Placental pericyte (primary cell): ENCODE measurements around the gene DSG3. TPM values are rescaled to one million over a fixed set of nuclear protein-coding genes. Genes with fewer than 3 reads are reported as not detected.

Experiments used
- total RNA-seq: library from RNA; depleted of rRNA; stranded (reverse); fragments of >200 nt; gene quantifications from 2 replicates; pipeline ENCODE4 v1.2.3, GENCODE V29; 2012

The DSG3 gene
- total RNA-seq = under 0.01 TPM in 2 replicates

GRCh38 chr18:31447530-31448191, at the start of gene DSG3:
Gene DSG3, plus strand, starts transcription at chr18:31447741. Its CDS starts 137 bp downstream, at chr18:31447878.

GRCh38 chr18:31497836-31498573, 50.5 kb downstream of the DSG3 start, which contains the start of gene DSG2:
Gene DSG2, plus strand, starts transcription at chr18:31498177. Its CDS starts 75 bp downstream, at chr18:31498252.

Other genes with a start within 250 kb of the DSG3 start
- gene DSG1, start 129.6 kb upstream of the DSG3 start, total RNA-seq = not detected in 2 replicates
- not detected in 2 replicates for gene DSG4, start 71.0 kb upstream of the DSG3 start, total RNA-seq
- gene DSG2, start 50.4 kb downstream of the DSG3 start, total RNA-seq = 12.5 and 32.4 TPM in 2 replicates
- gene TTR, start 144.1 kb downstream of the DSG3 start, total RNA-seq = not detected in 2 replicates
- gene B4GALT6, start 236.8 kb downstream of the DSG3 start, total RNA-seq = 6.1 and 9.3 TPM in 2 replicates